Caco-2 (cell line): ENCODE measurements around the gene STARD10. TPM values are rescaled to one million over a fixed set of nuclear protein-coding genes. Genes with fewer than 3 reads are reported as not detected.

Experiments
- BruUV-seq: library from RNA; stranded (reverse); fragments of 400-500 nt; replicated peaks from 2 replicates; lab custom pipeline; 2021; lab: Mats Ljungman, UMichigan
- CTCF ChIA-PET: fragments of 300-600 bp; sonication (Branson Sonifier 250); formaldehyde crosslinking; loops from one replicate; lab custom pipeline; 2022; ENCODE audit warnings: antibody characterized with exemption; lab: Charles Lee
- POLR2A ChIA-PET: fragments of 300-600 bp; sonication (Branson Sonifier 250); formaldehyde crosslinking; loops from one replicate; lab custom pipeline; 2022; ENCODE audit warnings: antibody characterized with exemption; lab: Charles Lee
- DNase-seq, 2 experiments: peaks; one replicate each; pipeline versions ENCODE4 v3.0.0 to v3.0.0-alpha.2; 2020 to 2022
- H3K27me3 ChIP-seq: replicated peaks from 2 replicates; pipeline ENCODE4 v1.6.0; 2011; ENCODE audit warnings: low read length; ENCODE audit not compliant: control insufficient read depth, insufficient read depth
- H3K36me3 ChIP-seq: 2 replicates; pipeline ENCODE4 v1.5.1; 2011; ENCODE audit warnings: low read length; ENCODE audit not compliant: control insufficient read depth, insufficient read depth
- H3K4me1 ChIP-seq: fragments of 250-450 bp; sonication (Bioruptor Pico); 2 replicates; pipeline ENCODE4 v1.5.1; 2020; ENCODE audit warnings: mild to moderate bottlenecking
- H3K4me3 ChIP-seq: 2 replicates; pipeline ENCODE4 v1.5.1; 2011; ENCODE audit warnings: low read depth, mild to moderate bottlenecking, control low read depth, low read length
- H3K9me3 ChIP-seq: fragments of 250-450 bp; sonication (Bioruptor Pico); 2 replicates; pipeline ENCODE4 v1.5.1; 2020; ENCODE audit warnings: mild to moderate bottlenecking, moderate library complexity
- H3K27ac Mint-ChIP-seq: one replicate; pipeline ENCODE4 v1.8.0; 2022; ENCODE audit warnings: mixed read lengths; ENCODE audit not compliant: unreplicated experiment
- H3K27me3 Mint-ChIP-seq: one replicate; pipeline ENCODE4 v1.8.0; 2022; ENCODE audit warnings: mixed read lengths; ENCODE audit not compliant: insufficient read depth, unreplicated experiment
- H3K36me3 Mint-ChIP-seq: one replicate; pipeline ENCODE4 v1.8.0; 2022; ENCODE audit warnings: mild to moderate bottlenecking, mixed read lengths; ENCODE audit not compliant: insufficient read depth, unreplicated experiment
- H3K4me1 Mint-ChIP-seq: one replicate; pipeline ENCODE4 v1.8.0; 2022; ENCODE audit warnings: low read depth, mixed read lengths; ENCODE audit not compliant: unreplicated experiment
- H3K4me3 Mint-ChIP-seq: one replicate; pipeline ENCODE4 v1.8.0; 2022; ENCODE audit warnings: mild to moderate bottlenecking, moderate library complexity, mixed read lengths; ENCODE audit not compliant: unreplicated experiment
- H3K9me3 Mint-ChIP-seq: one replicate; pipeline ENCODE4 v1.8.0; 2022; ENCODE audit warnings: mixed read lengths; ENCODE audit not compliant: unreplicated experiment
- CTCF ChIP-seq, 2 experiments: fragments of 200-600 bp in 1 of 2; IDR thresholded peaks; 1 replicate in 1 of 2; 2 replicates in 1 of 2; pipeline versions ENCODE4 v1.5.1 to v1.8.0; 2011 to 2022; ENCODE audit warnings: antibody characterized with exemption in 1 of 2, control low read depth in 1 of 2, inconsistent platforms in 1 of 2, low read depth in 1 of 2, low read length in 1 of 2, mild to moderate bottlenecking in 1 of 2, moderate library complexity in 1 of 2; ENCODE audit not compliant: insufficient read depth in 1 of 2, severe bottlenecking in 1 of 2, unreplicated experiment in 1 of 2
- intact Hi-C: fragments of 100-400 bp; cut with micrococcal nuclease; formaldehyde crosslinking; loops from one replicate; pipeline ENCODE4 v1.10.0; 2022; ENCODE audit not compliant: unreplicated experiment
- total RNA-seq: library from RNA; stranded (reverse); gene quantifications from 2 replicates; pipeline ENCODE4 v1.2.3, GENCODE V29; 2022

The STARD10 gene
- total RNA-seq, 1 experiment from 2014 or later = 492 TPM

- ChIA-PET CTCF (interaction anchor here (0.6 to 2.7 kb wide), 10 partner anchors 9 to 224 kb away, joined by 3 to 30 read pairs (median 8); partner anchors contain the start of gene STARD10), POLR2A (interaction anchor here (0.5 to 1.5 kb wide), 2 partner anchors 28 to 363 kb away, joined by 3 read pairs; no protein-coding TSS in a partner anchor)
- Histone ChIP-seq H3K4me3 (peak overlapping the region; percentile 88), H3K9me3 (no peaks in the 10 kb centered on the region), H3K36me3 (no peaks in the 10 kb centered on the region; the same call in none of the 2 replicates), H3K4me1 (no peaks in the 10 kb centered on the region; the same call in 1 of the 2 replicates), H3K27me3 (no peaks in the 10 kb centered on the region)
- Mint-ChIP-seq H3K9me3 (no peaks in the 10 kb centered on the region), H3K4me1 (peaks cover 29% of the 10 kb centered on the region), H3K36me3 (peaks cover 39% of the 10 kb centered on the region), H3K4me3 (peak overlapping the region; percentile 98), H3K27me3 (no peaks in the 10 kb centered on the region), H3K27ac (peak overlapping the region; percentile 97)
- peak; percentile 90 to 95 for DNase-seq
- TF ChIP-seq CTCF (IDR thresholded peaks at IDR 0.05; ENCODE audit: insufficient read depth in 1 of 2, low read depth in 1 of 2, low read length in 1 of 2, severe bottlenecking in 1 of 2, unreplicated experiment in 1 of 2) = no peak
- intact Hi-C loops = loop anchor here (1.0 to 5.0 kb wide), 6 partner anchors 8 to 89 kb away; partner anchors contain the start of genes ARAP1 and STARD10
- no TSS peak for BruUV-seq
These were observed 20.0 kb upstream of the STARD10 start for GRCh38 chr11:72813740-72814285.

GRCh38 chr11:72812967-72813739 is 19.3 kb upstream of the STARD10 start:
- DNase-seq = peak; percentile 86 to 88
- BruUV-seq = TSS peak; percentile 70

More at GRCh38 chr11:72812967-72813739, 19.3 kb upstream of the STARD10 start:
- peak overlapping the region; percentile 98 for H3K4me3 Mint-ChIP-seq
- peak overlapping the region; percentile 97 for H3K27ac Mint-ChIP-seq
- no peaks in the 10 kb centered on the region for H3K9me3 Mint-ChIP-seq
- no peaks in the 10 kb centered on the region for H3K9me3 ChIP-seq
- intact Hi-C loops = loop anchor here (1.0 to 5.0 kb wide), 5 partner anchors 19 to 88 kb away; partner anchors contain the start of genes ARAP1 and STARD10
- CTCF ChIA-PET = interaction anchor here (0.6 to 2.7 kb wide), 22 partner anchors 9 to 494 kb away, joined by 3 to 30 read pairs (median 4); partner anchors contain the start of gene STARD10
- H3K36me3 Mint-ChIP-seq = peaks cover 39% of the 10 kb centered on the region
- H3K4me1 Mint-ChIP-seq = peaks cover 29% of the 10 kb centered on the region
- H3K27me3 ChIP-seq = no peaks in the 10 kb centered on the region
- TF ChIP-seq CTCF (IDR thresholded peaks at IDR 0.05; ENCODE audit: insufficient read depth in 1 of 2, low read depth in 1 of 2, low read length in 1 of 2, severe bottlenecking in 1 of 2, unreplicated experiment in 1 of 2) = peak; percentile 92 to 93
- no peaks in the 10 kb centered on the region; the same call in 1 of the 2 replicates for H3K4me1 ChIP-seq
- H3K36me3 ChIP-seq = peaks cover 2% of the 10 kb centered on the region
- H3K27me3 Mint-ChIP-seq = no peaks in the 10 kb centered on the region
- H3K4me3 ChIP-seq = peak overlapping the region; percentile 88
- POLR2A ChIA-PET = interaction anchor here (0.5 to 1.5 kb wide), 5 partner anchors 21 to 513 kb away, joined by 3 to 6 read pairs (median 3); no protein-coding TSS in a partner anchor
